ENCODE data around the gene ANTXRL. TPM values are rescaled to one million over a fixed set of nuclear protein-coding genes. Genes with fewer than 3 reads are reported as not detected.
"Not testable (repeated sequence)": the region's sequence is repeated elsewhere in the genome, so short reads cannot be mapped to it uniquely, and the experiment has no call there.

Gene ANTXRL
- total RNA-seq, 1 experiment from 2014 or later = not detected

- BruUV-seq (replicated peaks) = no TSS peak
- ATAC-seq = no peak
- Histone ChIP-seq H3K4me3 (ENCODE audit: low read depth in 2 of 2, low read length in 2 of 2) (no peak overlapping the region), H3K27me3 (ENCODE audit: control insufficient read depth, insufficient read depth, low read length) (0 out of 2 replicates have a peak, but pooled peaks cover 2% of the 10 kb centered on the region), H3K4me1 (ENCODE audit: control insufficient read depth, insufficient read depth, low read length) (no peaks in the 10 kb centered on the region), H3K9me3 (ENCODE audit: control insufficient read depth, insufficient read depth, low read depth, low read length) (no peaks in the 10 kb centered on the region), H3K27ac (ENCODE audit: low read length) (no peak overlapping the region), H3K36me3 (ENCODE audit: control insufficient read depth, insufficient read depth, low read length) (no peaks in the 10 kb centered on the region)
- intact Hi-C loops (cut with micrococcal nuclease; ENCODE audit: unreplicated experiment) = no loop called here
- ChIA-PET CTCF (no interaction called here), POLR2A (no interaction called here)
- TF ChIP-seq REST (IDR thresholded peaks at IDR 0.05; ENCODE audit: insufficient read depth in 1 of 2, low read depth in 2 of 2, low read length in 1 of 2) (no peak), POLR2AphosphoS5 (IDR thresholded peaks at IDR 0.05; ENCODE audit: low read depth, low read length) (no peak), CTCF (IDR thresholded peaks at IDR 0.05) (no peak), SIN3A (IDR thresholded peaks at IDR 0.05; ENCODE audit: borderline replicate concordance, insufficient read depth, low read depth, low read length) (no peak), TCF7L2 (IDR thresholded peaks at IDR 0.05; ENCODE audit: low read depth, low read length) (no peak)
- in situ Hi-C loops (cut with HindIII; ENCODE audit: low pct_unique_long_range_greater_than_20kb, low sequenced_read_pairs) = no loop called here
- no peak for DNase-seq (ENCODE audit: low read depth, low spot score)
Observed at GRCh38 chr10:46301721-46302479, 15.1 kb downstream of the ANTXRL start.

GRCh38 chr10:46302765-46303352 lies 16.1 kb downstream of the ANTXRL start:
- H3K4me1 ChIP-seq (ENCODE audit: control insufficient read depth, insufficient read depth, low read length); in situ Hi-C loops (cut with HindIII; ENCODE audit: low pct_unique_long_range_greater_than_20kb, low sequenced_read_pairs); H3K27me3 ChIP-seq (ENCODE audit: control insufficient read depth, insufficient read depth, low read length); DNase-seq (ENCODE audit: low read depth, low spot score); H3K9me3 ChIP-seq (ENCODE audit: control insufficient read depth, insufficient read depth, low read depth, low read length); POLR2A ChIA-PET; H3K27ac ChIP-seq (ENCODE audit: low read length); CTCF ChIA-PET; ATAC-seq; H3K36me3 ChIP-seq (ENCODE audit: control insufficient read depth, insufficient read depth, low read length); intact Hi-C loops (cut with micrococcal nuclease; ENCODE audit: unreplicated experiment); BruUV-seq (replicated peaks); H3K4me3 ChIP-seq (ENCODE audit: low read depth in 2 of 2, low read length in 2 of 2): not testable (repeated sequence)

- intact Hi-C loops (cut with micrococcal nuclease; ENCODE audit: unreplicated experiment) = no loop called here
- Histone ChIP-seq H3K9me3 (ENCODE audit: control insufficient read depth, insufficient read depth, low read depth, low read length) (no peaks in the 10 kb centered on the region), H3K27ac (ENCODE audit: low read length) (no peak overlapping the region), H3K27me3 (ENCODE audit: control insufficient read depth, insufficient read depth, low read length) (0 out of 2 replicates have a peak, but pooled peaks cover 2% of the 10 kb centered on the region), H3K4me3 (ENCODE audit: low read depth in 2 of 2, low read length in 2 of 2) (no peak overlapping the region), H3K4me1 (ENCODE audit: control insufficient read depth, insufficient read depth, low read length) (no peaks in the 10 kb centered on the region), H3K36me3 (ENCODE audit: control insufficient read depth, insufficient read depth, low read length) (no peaks in the 10 kb centered on the region)
- DNase-seq (ENCODE audit: low read depth, low spot score) (no peak), ATAC-seq (no peak)
- CTCF ChIA-PET = interaction anchor here (0.6 kb wide), 1 partner anchor 711 kb away, joined by 3 read pairs; no protein-coding TSS in a partner anchor
- in situ Hi-C loops (cut with HindIII; ENCODE audit: low pct_unique_long_range_greater_than_20kb, low sequenced_read_pairs) = no loop called here
- TF ChIP-seq REST (IDR thresholded peaks at IDR 0.05; ENCODE audit: insufficient read depth in 1 of 2, low read depth in 2 of 2, low read length in 1 of 2) (no peak), TCF7L2 (IDR thresholded peaks at IDR 0.05; ENCODE audit: low read depth, low read length) (no peak), POLR2AphosphoS5 (IDR thresholded peaks at IDR 0.05; ENCODE audit: low read depth, low read length) (no peak), SIN3A (IDR thresholded peaks at IDR 0.05; ENCODE audit: borderline replicate concordance, insufficient read depth, low read depth, low read length) (no peak), CTCF (IDR thresholded peaks at IDR 0.05) (no peak)
- BruUV-seq (replicated peaks) = no TSS peak
- POLR2A ChIA-PET = no interaction called here
Observed at GRCh38 chr10:46304062-46304461, 17.3 kb downstream of the ANTXRL start.
